MCF 10A (cell line): ENCODE measurements around the gene SYCP2L. TPM values are rescaled to one million over a fixed set of nuclear protein-coding genes. Genes with fewer than 3 reads are reported as not detected.

ENCODE experiments used
- BruUV-seq: library from RNA; stranded (reverse); fragments of 400-500 nt; replicated peaks from 2 replicates; lab custom pipeline; 2021; lab: Mats Ljungman, UMichigan
- CTCF ChIA-PET: fragments of 300-600 bp; sonication (Branson Sonifier 250); formaldehyde crosslinking; extraction: SDS; loops from one replicate; lab custom pipeline; 2021; ENCODE audit warnings: antibody characterized with exemption, inconsistent platforms; lab: Yijun Ruan, JAX
- POLR2A ChIA-PET: fragments of 300-600, 350-650 bp; sonication (Branson Sonifier 250); formaldehyde crosslinking; extraction: SDS; loops from one replicate; lab custom pipeline; 2020; ENCODE audit warnings: antibody characterized with exemption, inconsistent platforms; lab: Yijun Ruan, JAX
- DNase-seq: peaks from one replicate; pipeline ENCODE4 v3.0.0-alpha.2; 2018; ENCODE audit not compliant: unreplicated experiment
- H3K27ac Mint-ChIP-seq: one replicate; pipeline ENCODE4 v1.8.0; 2022; ENCODE audit warnings: mild to moderate bottlenecking, low read depth, mixed read lengths; ENCODE audit not compliant: unreplicated experiment
- H3K27me3 Mint-ChIP-seq: one replicate; pipeline ENCODE4 v1.8.0; 2022; ENCODE audit warnings: mixed read lengths; ENCODE audit not compliant: insufficient read depth, unreplicated experiment
- H3K36me3 Mint-ChIP-seq: one replicate; pipeline ENCODE4 v1.8.0; 2022; ENCODE audit warnings: mild to moderate bottlenecking, moderate library complexity, mixed read lengths; ENCODE audit not compliant: insufficient read depth, unreplicated experiment
- H3K4me1 Mint-ChIP-seq: one replicate; pipeline ENCODE4 v1.8.0; 2022; ENCODE audit warnings: mixed read lengths; ENCODE audit not compliant: insufficient read depth, unreplicated experiment
- H3K4me3 Mint-ChIP-seq: one replicate; pipeline ENCODE4 v1.8.0; 2022; ENCODE audit warnings: mild to moderate bottlenecking, moderate library complexity, mixed read lengths; ENCODE audit not compliant: unreplicated experiment
- H3K9me3 Mint-ChIP-seq: one replicate; pipeline ENCODE4 v1.8.0; 2022; ENCODE audit warnings: mixed read lengths; ENCODE audit not compliant: unreplicated experiment
- intact Hi-C: fragments of 100-400 bp; cut with micrococcal nuclease; formaldehyde crosslinking; loops from 2 replicates; pipeline ENCODE4 v1.14.1; 2022
- total RNA-seq: library from RNA; stranded (reverse); gene quantifications from 2 replicates; pipeline ENCODE4 v1.2.3, GENCODE V29; 2022
- TF ChIP-seq, protein P1 (sequence below): fragments of 200-600 bp; IDR thresholded peaks from one replicate; pipeline ENCODE4 v1.8.0; 2022; ENCODE audit warnings: antibody characterized with exemption, mild to moderate bottlenecking; ENCODE audit not compliant: unreplicated experiment

The SYCP2L gene
- total RNA-seq, 1 experiment from 2014 or later = not detected

DNA sequence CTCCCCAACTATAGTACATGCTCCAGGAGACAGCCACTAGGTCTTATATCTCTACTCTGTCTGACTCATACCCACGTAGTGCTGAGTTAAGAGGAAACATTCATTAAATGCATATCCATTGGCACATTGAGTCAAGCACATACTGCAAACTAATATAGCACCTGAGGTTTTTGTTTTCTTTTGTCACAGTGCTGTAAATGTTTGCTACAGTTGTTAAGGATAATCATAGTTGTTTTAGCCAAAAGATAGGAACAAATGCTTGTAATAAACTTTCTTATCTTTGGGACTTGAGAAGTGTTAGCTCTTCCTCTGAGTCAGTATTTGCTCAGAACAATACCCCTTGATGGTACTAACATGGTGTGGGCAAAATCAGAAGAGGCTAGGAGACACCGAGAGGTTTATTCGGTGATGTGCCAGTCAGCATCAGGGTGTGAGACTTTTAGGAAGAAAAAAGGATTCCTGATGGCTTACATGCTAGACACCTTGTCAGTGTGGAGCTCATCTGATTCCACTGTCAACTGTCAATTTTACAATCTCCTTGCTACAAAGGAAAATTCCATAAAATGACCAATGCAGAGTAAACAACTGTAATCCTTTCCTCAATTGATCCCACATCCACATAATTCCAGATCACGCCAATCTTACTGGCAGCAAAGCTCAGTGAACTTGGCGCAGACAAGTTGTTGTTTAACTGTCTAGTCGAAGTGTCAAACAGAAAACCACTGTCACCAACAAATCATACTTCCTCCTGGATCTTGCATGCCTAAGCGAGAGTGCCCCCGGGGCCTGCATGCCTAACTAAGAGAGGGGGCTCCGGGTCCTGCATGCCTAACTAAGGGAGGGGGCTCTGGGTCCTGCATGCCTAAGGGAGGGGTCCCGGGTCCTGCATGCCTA lies 121.1 kb downstream of the SYCP2L start:
- intact Hi-C loops = no loop called here
- ChIA-PET POLR2A (interaction anchor here (0.5 to 0.9 kb wide), 2 partner anchors 15 to 1000 kb away, joined by 3 read pairs; no protein-coding TSS in a partner anchor), CTCF (no interaction called here)
- BruUV-seq = no TSS peak
- H3K27me3 Mint-ChIP-seq = no peaks in the 10 kb centered on the region
- DNase-seq = peak; percentile 49
- TF ChIP-seq, protein P1, sequence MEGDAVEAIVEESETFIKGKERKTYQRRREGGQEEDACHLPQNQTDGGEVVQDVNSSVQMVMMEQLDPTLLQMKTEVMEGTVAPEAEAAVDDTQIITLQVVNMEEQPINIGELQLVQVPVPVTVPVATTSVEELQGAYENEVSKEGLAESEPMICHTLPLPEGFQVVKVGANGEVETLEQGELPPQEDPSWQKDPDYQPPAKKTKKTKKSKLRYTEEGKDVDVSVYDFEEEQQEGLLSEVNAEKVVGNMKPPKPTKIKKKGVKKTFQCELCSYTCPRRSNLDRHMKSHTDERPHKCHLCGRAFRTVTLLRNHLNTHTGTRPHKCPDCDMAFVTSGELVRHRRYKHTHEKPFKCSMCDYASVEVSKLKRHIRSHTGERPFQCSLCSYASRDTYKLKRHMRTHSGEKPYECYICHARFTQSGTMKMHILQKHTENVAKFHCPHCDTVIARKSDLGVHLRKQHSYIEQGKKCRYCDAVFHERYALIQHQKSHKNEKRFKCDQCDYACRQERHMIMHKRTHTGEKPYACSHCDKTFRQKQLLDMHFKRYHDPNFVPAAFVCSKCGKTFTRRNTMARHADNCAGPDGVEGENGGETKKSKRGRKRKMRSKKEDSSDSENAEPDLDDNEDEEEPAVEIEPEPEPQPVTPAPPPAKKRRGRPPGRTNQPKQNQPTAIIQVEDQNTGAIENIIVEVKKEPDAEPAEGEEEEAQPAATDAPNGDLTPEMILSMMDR = no peak
- H3K4me3 Mint-ChIP-seq = no peak overlapping the region
- peaks cover 6% of the 10 kb centered on the region for H3K36me3 Mint-ChIP-seq
- H3K4me1 Mint-ChIP-seq = peaks cover 36% of the 10 kb centered on the region
- no peaks in the 10 kb centered on the region for H3K9me3 Mint-ChIP-seq
- peak overlapping the region; percentile 53 for H3K27ac Mint-ChIP-seq

DNA sequence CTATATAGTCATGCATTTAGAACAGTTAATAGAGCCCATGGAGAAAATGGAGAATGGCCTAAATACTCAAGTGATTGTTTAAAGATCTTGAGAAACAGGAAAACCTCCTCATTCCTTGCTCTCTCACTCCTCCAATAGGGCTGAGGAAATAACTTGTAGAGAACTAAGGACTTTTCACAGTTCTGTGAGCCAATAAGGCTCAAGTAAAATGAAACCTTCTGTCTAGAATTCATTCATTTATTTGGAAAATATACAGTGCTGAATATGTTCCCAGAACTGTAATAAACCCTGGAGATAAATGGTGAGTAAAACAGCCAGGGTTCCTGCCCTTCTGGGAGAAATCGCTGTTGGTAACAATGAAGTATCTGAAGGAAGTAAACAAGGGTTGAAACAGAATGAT lies 122.0 kb downstream of the SYCP2L start:
- no peaks in the 10 kb centered on the region for H3K36me3 Mint-ChIP-seq
- TF ChIP-seq, protein P1 = no peak
- no TSS peak for BruUV-seq
- CTCF ChIA-PET = interaction anchor here (0.6 to 0.9 kb wide), 3 partner anchors 13 to 497 kb away, joined by 4 to 7 read pairs (median 4); no protein-coding TSS in a partner anchor
- intact Hi-C loops = no loop called here
- DNase-seq = peak; percentile 36
- peaks cover 36% of the 10 kb centered on the region for H3K4me1 Mint-ChIP-seq
- H3K27ac Mint-ChIP-seq = peak overlapping the region; percentile 53
- no peaks in the 10 kb centered on the region for H3K9me3 Mint-ChIP-seq
- no peak overlapping the region for H3K4me3 Mint-ChIP-seq
- no peaks in the 10 kb centered on the region for H3K27me3 Mint-ChIP-seq
- POLR2A ChIA-PET = no interaction called here

DNA sequence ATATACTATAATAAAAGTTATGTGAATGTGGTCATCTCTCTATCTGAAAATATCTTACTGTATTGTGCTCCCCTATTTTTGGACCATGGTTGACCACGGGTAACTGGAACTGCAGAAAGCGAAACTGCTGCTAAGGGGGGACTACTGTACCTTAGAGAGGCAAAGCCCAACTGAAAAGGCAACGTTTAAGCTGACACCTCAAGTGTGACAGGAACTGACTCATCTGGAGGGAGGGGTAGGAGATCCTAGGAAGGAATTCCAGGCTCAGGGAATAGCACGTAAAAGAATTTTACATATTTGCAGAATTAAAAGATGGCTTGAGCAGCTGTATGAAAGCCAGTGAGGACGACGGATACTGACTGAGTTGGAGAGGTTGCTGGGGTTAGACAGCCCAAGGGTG lies 122.5 kb downstream of the SYCP2L start:
- Mint-ChIP-seq H3K27ac (no peak overlapping the region), H3K36me3 (no peaks in the 10 kb centered on the region), H3K9me3 (no peaks in the 10 kb centered on the region), H3K27me3 (no peaks in the 10 kb centered on the region), H3K4me1 (peaks cover 36% of the 10 kb centered on the region), H3K4me3 (no peak overlapping the region)
- POLR2A ChIA-PET = no interaction called here
- peak; percentile 62 for DNase-seq
- intact Hi-C loops = no loop called here
- TF ChIP-seq, protein P1 = no peak
- BruUV-seq = no TSS peak
- CTCF ChIA-PET = interaction anchor here (0.6 to 1.3 kb wide), 4 partner anchors 12 to 496 kb away, joined by 4 to 7 read pairs (median 4); no protein-coding TSS in a partner anchor

DNA sequence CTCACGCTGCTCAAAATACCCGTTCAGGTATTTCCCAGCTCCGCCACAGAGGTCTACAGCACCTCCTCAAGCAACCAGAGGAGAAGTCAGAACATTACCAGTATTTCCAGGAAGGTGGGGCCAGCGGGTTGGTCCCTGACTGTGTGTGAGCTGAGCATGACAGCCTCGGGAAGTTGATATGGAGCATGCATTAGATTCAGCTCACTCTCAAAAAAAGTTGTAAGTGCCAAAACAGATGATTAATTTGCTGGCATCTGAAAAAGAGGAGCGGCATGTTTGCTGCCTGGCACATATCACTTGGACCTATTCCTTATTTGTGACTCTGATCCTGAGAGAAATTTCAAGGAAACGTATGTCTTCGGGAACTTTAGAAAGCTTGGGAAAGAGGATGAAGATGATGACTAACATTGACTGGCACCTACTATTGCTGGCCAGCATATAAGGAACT lies 125.0 kb downstream of the SYCP2L start:
- Mint-ChIP-seq H3K27me3 (no peaks in the 10 kb centered on the region), H3K4me3 (no peak overlapping the region), H3K27ac (no peak overlapping the region), H3K36me3 (no peaks in the 10 kb centered on the region), H3K9me3 (no peaks in the 10 kb centered on the region), H3K4me1 (peaks cover 30% of the 10 kb centered on the region)
- ChIA-PET CTCF (interaction anchor here (0.6 to 1.5 kb wide), 6 partner anchors 22 to 519 kb away, joined by 3 to 5 read pairs (median 4); no protein-coding TSS in a partner anchor), POLR2A (interaction anchor here (0.6 to 1.7 kb wide), 8 partner anchors 11 to 1263 kb away, joined by 3 to 4 read pairs (median 3); no protein-coding TSS in a partner anchor)
- peak; percentile 86 for DNase-seq
- TF ChIP-seq, protein P1 = no peak
- BruUV-seq = no TSS peak
- intact Hi-C loops = no loop called here
